ENCODE data around the gene SAAL1. TPM values are rescaled to one million over a fixed set of nuclear protein-coding genes. Genes with fewer than 3 reads are reported as not detected.

SAAL1 gene
- total RNA-seq, 4 donors from 2014 or later: 9.6 to 13.0 (median 12.8) TPM

- WGBS, 2 donors: 63 to 67% methylated on average over 2 of the region's 2 CpGs
- H3K4me3 ChIP-seq: no peak overlapping the region
- H3K9me3 ChIP-seq: no peaks in the 10 kb centered on the region
- peaks cover 0 to 79% (median 3%) of the 10 kb centered on the region in 3 donors for H3K36me3 ChIP-seq
- DNase-seq: no peak
- TF ChIP-seq, protein P1, sequence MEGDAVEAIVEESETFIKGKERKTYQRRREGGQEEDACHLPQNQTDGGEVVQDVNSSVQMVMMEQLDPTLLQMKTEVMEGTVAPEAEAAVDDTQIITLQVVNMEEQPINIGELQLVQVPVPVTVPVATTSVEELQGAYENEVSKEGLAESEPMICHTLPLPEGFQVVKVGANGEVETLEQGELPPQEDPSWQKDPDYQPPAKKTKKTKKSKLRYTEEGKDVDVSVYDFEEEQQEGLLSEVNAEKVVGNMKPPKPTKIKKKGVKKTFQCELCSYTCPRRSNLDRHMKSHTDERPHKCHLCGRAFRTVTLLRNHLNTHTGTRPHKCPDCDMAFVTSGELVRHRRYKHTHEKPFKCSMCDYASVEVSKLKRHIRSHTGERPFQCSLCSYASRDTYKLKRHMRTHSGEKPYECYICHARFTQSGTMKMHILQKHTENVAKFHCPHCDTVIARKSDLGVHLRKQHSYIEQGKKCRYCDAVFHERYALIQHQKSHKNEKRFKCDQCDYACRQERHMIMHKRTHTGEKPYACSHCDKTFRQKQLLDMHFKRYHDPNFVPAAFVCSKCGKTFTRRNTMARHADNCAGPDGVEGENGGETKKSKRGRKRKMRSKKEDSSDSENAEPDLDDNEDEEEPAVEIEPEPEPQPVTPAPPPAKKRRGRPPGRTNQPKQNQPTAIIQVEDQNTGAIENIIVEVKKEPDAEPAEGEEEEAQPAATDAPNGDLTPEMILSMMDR (IDR thresholded peaks at IDR 0.05): no peak
- TF ChIP-seq POLR2A (IDR thresholded peaks at IDR 0.05): no peak
- H3K27ac ChIP-seq: no peak overlapping the region
- no peaks in the 10 kb centered on the region for H3K27me3 ChIP-seq
- intact Hi-C loops (cut with DNase I): no loop called here
- H3K4me1 ChIP-seq: no peaks in the 10 kb centered on the region
Observed at GRCh38 chr11:18081551-18081950, 24.3 kb downstream of the SAAL1 start.

DNA sequence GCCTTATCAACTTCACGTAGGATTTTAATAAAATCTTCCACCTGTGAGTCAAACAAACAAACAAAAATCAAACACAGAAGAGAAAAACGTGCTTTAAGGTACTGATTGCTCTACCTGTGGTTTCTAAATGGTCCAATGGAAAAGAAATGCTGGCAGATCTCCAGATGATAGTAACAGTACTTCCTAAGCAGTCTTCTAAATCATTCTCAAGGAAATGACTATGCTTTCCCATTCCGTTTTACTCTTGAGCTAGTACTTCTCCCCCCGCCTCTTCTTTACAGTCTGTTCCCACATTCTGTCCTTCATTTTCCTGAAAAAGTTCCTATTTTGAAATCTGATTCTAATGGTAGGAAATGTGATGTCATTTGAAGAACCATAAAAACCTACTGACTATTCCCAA lies 25.4 kb downstream of the SAAL1 start:
- no peak for DNase-seq
- no peak overlapping the region for H3K27ac ChIP-seq
- no peaks in the 10 kb centered on the region for H3K9me3 ChIP-seq
- TF ChIP-seq, protein P1 (IDR thresholded peaks at IDR 0.05): no peak
- no peak for TF ChIP-seq POLR2A (IDR thresholded peaks at IDR 0.05)
- WGBS, 2 donors: 78% methylated on average over 4 of the region's 4 CpGs
- intact Hi-C loops (cut with DNase I): no loop called here
- H3K36me3 ChIP-seq: peaks cover 0 to 68% (median 0%) of the 10 kb centered on the region in 3 donors
- no peak overlapping the region for H3K4me3 ChIP-seq
- no peaks in the 10 kb centered on the region for H3K4me1 ChIP-seq
- H3K27me3 ChIP-seq: no peaks in the 10 kb centered on the region

GRCh38 chr11:18078909-18079308 lies 27.0 kb downstream of the SAAL1 start:
- peaks cover 0 to 53% (median 0%) of the 10 kb centered on the region in 3 donors for H3K36me3 ChIP-seq
- 84 to 94% methylated on average over 2 of the region's 2 CpGs for WGBS, 2 donors
- intact Hi-C loops (cut with DNase I): no loop called here
- H3K27ac ChIP-seq: no peak overlapping the region
- no peak overlapping the region for H3K4me3 ChIP-seq
- no peak for DNase-seq
- H3K27me3 ChIP-seq: no peaks in the 10 kb centered on the region
- TF ChIP-seq, protein P1 (IDR thresholded peaks at IDR 0.05): no peak
- TF ChIP-seq POLR2A (IDR thresholded peaks at IDR 0.05): no peak
- H3K4me1 ChIP-seq: no peaks in the 10 kb centered on the region
- H3K9me3 ChIP-seq: no peaks in the 10 kb centered on the region

DNA sequence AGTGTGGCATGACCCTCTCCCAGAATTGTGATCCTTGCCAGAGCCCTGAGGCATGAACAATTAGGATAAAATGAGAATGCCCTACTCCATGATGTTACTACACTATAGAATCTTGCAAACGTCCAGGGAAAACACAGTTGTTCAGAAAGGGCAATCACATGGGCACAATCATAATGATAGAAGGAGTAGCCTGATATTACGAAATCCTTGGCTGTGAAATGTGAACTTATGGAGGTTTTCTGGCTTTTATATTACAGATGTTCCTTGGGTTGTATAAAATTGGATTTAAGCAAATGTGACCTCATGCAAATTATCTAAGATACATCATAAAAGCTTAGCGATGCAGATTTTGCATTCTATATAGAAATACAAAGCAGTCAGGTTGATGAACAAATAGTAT lies 30.4 kb downstream of the SAAL1 start:
- Histone ChIP-seq H3K36me3 (peaks cover 0 to 20% (median 0%) of the 10 kb centered on the region in 3 donors), H3K27me3 (no peaks in the 10 kb centered on the region), H3K9me3 (no peaks in the 10 kb centered on the region), H3K27ac (no peak overlapping the region), H3K4me3 (no peak overlapping the region), H3K4me1 (no peaks in the 10 kb centered on the region)
- 71 to 81% methylated on average over 3 of the region's 3 CpGs for WGBS, 2 donors
- DNase-seq: no peak
- no peak for TF ChIP-seq POLR2A (IDR thresholded peaks at IDR 0.05)
- TF ChIP-seq, protein P1 (IDR thresholded peaks at IDR 0.05): no peak
- intact Hi-C loops (cut with DNase I): no loop called here

DNA sequence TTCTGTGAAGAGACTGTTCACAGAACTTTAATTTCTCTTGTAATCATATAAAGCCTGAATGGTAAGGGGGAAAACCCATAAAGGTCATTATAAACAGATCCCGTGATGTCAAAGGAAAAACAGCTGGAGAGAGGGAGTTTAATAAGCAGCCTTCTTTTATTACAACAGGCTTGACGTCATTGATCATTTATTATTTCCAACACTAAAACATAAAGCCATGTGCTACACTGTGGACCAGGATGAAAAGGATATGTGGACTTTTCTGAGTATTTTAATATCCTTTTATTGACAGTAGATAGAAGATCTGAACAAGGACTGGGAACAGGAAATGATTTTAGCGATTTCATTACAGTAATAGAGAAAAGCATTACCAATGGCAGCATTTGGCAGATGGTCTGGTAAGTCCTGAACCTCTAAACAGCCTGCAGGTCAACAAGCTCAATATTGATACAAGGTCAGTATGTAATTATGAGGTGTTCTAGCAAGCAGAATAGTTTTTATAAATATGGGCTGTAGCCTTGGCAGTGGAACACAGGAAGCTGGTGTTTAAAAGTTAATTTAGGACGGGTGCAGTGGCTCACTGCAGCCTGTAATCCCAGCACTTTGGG lies 34.7 kb downstream of the SAAL1 start:
- no peak overlapping the region for H3K4me3 ChIP-seq
- no peaks in the 10 kb centered on the region for H3K9me3 ChIP-seq
- intact Hi-C loops (cut with DNase I): no loop called here
- no peaks in the 10 kb centered on the region for H3K27me3 ChIP-seq
- TF ChIP-seq, protein P1 (IDR thresholded peaks at IDR 0.05): no peak
- no peak for TF ChIP-seq POLR2A (IDR thresholded peaks at IDR 0.05)
- H3K36me3 ChIP-seq: no peaks in the 10 kb centered on the region
- H3K27ac ChIP-seq: no peak overlapping the region
- 63 to 78% methylated on average over 4 of the region's 4 CpGs for WGBS, 2 donors
- no peaks in the 10 kb centered on the region for H3K4me1 ChIP-seq
- no peak for DNase-seq
